Measurements from ENCODE around the gene SMYD3. TPM values are rescaled to one million over a fixed set of nuclear protein-coding genes. Genes with fewer than 3 reads are reported as not detected.

SMYD3 gene
- total RNA-seq, 1 donor from 2014 or later, result 29.2 TPM

GRCh38 chr1:246262281-246262680, 244.8 kb downstream of the SMYD3 start:
- Histone ChIP-seq H3K4me3 (ENCODE audit: low read depth, low read length) (no peak overlapping the region), H3K27me3 (ENCODE audit: control insufficient read depth, insufficient read depth, low read length) (no peaks in the 10 kb centered on the region), H3K36me3 (ENCODE audit: control insufficient read depth, insufficient read depth, low read length) (no peaks in the 10 kb centered on the region)
- TF ChIP-seq, protein P1, sequence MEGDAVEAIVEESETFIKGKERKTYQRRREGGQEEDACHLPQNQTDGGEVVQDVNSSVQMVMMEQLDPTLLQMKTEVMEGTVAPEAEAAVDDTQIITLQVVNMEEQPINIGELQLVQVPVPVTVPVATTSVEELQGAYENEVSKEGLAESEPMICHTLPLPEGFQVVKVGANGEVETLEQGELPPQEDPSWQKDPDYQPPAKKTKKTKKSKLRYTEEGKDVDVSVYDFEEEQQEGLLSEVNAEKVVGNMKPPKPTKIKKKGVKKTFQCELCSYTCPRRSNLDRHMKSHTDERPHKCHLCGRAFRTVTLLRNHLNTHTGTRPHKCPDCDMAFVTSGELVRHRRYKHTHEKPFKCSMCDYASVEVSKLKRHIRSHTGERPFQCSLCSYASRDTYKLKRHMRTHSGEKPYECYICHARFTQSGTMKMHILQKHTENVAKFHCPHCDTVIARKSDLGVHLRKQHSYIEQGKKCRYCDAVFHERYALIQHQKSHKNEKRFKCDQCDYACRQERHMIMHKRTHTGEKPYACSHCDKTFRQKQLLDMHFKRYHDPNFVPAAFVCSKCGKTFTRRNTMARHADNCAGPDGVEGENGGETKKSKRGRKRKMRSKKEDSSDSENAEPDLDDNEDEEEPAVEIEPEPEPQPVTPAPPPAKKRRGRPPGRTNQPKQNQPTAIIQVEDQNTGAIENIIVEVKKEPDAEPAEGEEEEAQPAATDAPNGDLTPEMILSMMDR (IDR thresholded peaks at IDR 0.05; ENCODE audit: insufficient read depth, low read length, poor library complexity, severe bottlenecking), result no peak
- DNase-seq (ENCODE audit: low read depth), result no peak

DNA sequence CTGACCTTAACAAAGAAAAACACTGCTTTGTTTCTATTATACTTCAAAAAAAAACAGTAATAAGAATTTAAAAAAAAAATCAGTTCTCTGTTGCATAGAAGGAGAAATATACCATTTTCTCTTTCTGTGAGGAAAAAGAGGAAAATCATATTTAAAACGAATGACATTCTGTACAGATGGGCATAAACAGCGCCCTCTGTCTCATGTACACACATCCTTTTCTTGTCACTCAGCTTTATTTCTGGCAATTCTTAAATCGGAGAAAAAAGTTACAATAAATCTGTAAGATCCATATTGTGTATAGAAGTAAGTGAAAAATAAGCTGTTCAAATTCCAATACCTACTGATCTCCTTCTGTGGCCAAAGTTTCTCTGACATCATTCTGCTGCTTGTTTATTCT, 245.4 kb downstream of the SMYD3 start:
- DNase-seq (ENCODE audit: low read depth), result no peak

GRCh38 chr1:246258250-246258649, 248.8 kb downstream of the SMYD3 start:
- Histone ChIP-seq H3K4me3 (ENCODE audit: low read depth, low read length) (no peak overlapping the region), H3K36me3 (ENCODE audit: control insufficient read depth, insufficient read depth, low read length) (no peaks in the 10 kb centered on the region), H3K27me3 (ENCODE audit: control insufficient read depth, insufficient read depth, low read length) (no peaks in the 10 kb centered on the region)
- DNase-seq (ENCODE audit: low read depth), result no peak
- TF ChIP-seq, protein P1 (IDR thresholded peaks at IDR 0.05; ENCODE audit: insufficient read depth, low read length, poor library complexity, severe bottlenecking), result no peak

More for the DNA sequence above, 245.4 kb downstream of the SMYD3 start:
- TF ChIP-seq, protein P1 (IDR thresholded peaks at IDR 0.05; ENCODE audit: insufficient read depth, low read length, poor library complexity, severe bottlenecking), result peak; percentile 28
- no peak overlapping the region for H3K4me3 ChIP-seq (ENCODE audit: low read depth, low read length)
- H3K27me3 ChIP-seq (ENCODE audit: control insufficient read depth, insufficient read depth, low read length), result no peaks in the 10 kb centered on the region
- no peaks in the 10 kb centered on the region for H3K36me3 ChIP-seq (ENCODE audit: control insufficient read depth, insufficient read depth, low read length)

DNA sequence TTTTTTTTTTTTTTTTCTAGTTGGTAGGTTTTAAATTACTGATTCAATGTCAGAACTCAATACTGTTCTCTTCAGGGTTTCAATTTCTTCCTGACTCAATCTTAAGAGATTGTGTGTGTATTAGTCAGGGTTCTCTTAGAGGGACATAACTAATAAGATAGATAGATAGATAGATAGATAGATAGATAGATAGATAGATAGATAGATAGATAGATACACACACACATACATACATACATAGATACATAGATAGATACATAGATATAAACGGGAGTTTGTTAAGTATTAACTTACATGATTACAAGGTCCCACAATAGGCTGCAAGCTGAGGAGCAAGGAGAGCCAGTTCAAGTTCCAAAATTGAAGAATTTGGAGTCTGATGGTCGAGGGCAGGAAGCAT, 251.3 kb downstream of the SMYD3 start:
- TF ChIP-seq, protein P1 (IDR thresholded peaks at IDR 0.05; ENCODE audit: insufficient read depth, low read length, poor library complexity, severe bottlenecking), result no peak
- Histone ChIP-seq H3K27me3 (ENCODE audit: control insufficient read depth, insufficient read depth, low read length) (no peaks in the 10 kb centered on the region), H3K36me3 (ENCODE audit: control insufficient read depth, insufficient read depth, low read length) (no peaks in the 10 kb centered on the region), H3K4me3 (ENCODE audit: low read depth, low read length) (no peak overlapping the region)
- DNase-seq (ENCODE audit: low read depth), result no peak

DNA sequence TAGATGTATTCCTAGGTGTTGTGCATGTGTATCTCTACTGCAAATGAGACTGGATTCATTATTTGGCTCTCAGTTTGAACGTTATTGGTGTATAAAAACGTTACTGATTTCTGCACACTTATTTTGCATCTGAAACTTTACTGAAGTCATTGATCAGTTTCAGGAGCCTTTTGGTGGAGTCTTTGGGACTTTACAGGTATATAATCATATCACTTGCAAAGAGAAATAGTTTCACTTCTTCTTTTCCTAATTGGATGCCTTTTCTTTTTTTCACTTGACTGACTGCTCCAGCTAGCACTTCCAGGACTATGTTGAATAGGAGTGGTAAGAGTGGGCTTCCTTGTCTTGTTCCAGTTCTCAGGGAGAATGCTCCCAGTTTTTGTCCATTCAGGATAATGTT, 252.2 kb downstream of the SMYD3 start:
- Histone ChIP-seq H3K4me3 (ENCODE audit: low read depth, low read length) (no peak overlapping the region), H3K27me3 (ENCODE audit: control insufficient read depth, insufficient read depth, low read length) (no peaks in the 10 kb centered on the region), H3K36me3 (ENCODE audit: control insufficient read depth, insufficient read depth, low read length) (no peaks in the 10 kb centered on the region)
- DNase-seq (ENCODE audit: low read depth), result no peak
- TF ChIP-seq, protein P1 (IDR thresholded peaks at IDR 0.05; ENCODE audit: insufficient read depth, low read length, poor library complexity, severe bottlenecking), result no peak

- TF ChIP-seq, protein P1 (IDR thresholded peaks at IDR 0.05; ENCODE audit: insufficient read depth, low read length, poor library complexity, severe bottlenecking), result no peak
- DNase-seq (ENCODE audit: low read depth), result no peak
- no peaks in the 10 kb centered on the region for H3K36me3 ChIP-seq (ENCODE audit: control insufficient read depth, insufficient read depth, low read length)
- H3K27me3 ChIP-seq (ENCODE audit: control insufficient read depth, insufficient read depth, low read length), result no peaks in the 10 kb centered on the region
- no peak overlapping the region for H3K4me3 ChIP-seq (ENCODE audit: low read depth, low read length)
Measured at GRCh38 chr1:246246430-246246829, 260.6 kb downstream of the SMYD3 start.

Measured in kidney epithelial cell (primary cell).